SK-N-SH treated with all-trans-retinoic acid at 6 μM for 48 hours (cell line): Measurements from ENCODE around the gene PPP5C.

Source experiments
- ARNTL ChIP-seq: fragments of 450-650 bp; formaldehyde crosslinking; IDR thresholded peaks from 2 replicates; pipeline ENCODE4 v1.5.0; 2020; ENCODE audit warnings: low read depth, mild to moderate bottlenecking, moderate library complexity, borderline replicate concordance
- CREB5 ChIP-seq: fragments of 250-450 bp; sonication (Bioruptor Pico); IDR thresholded peaks from 2 replicates; pipeline ENCODE4 v1.5.1; 2020; ENCODE audit warnings: low read depth, mild to moderate bottlenecking, moderate library complexity
- CSDC2 ChIP-seq: fragments of 250-450 bp; sonication (Bioruptor Pico); IDR thresholded peaks from 2 replicates; pipeline ENCODE4 v1.5.0; 2020; ENCODE audit warnings: mild to moderate bottlenecking, moderate library complexity
- CSRNP3 ChIP-seq: fragments of 250-450 bp; sonication (Bioruptor Pico); IDR thresholded peaks from 2 replicates; pipeline ENCODE4 v1.5.1; 2021; ENCODE audit warnings: mild to moderate bottlenecking, moderate library complexity
- ISL1 ChIP-seq: fragments of 250-450 bp; sonication (Bioruptor Pico); IDR thresholded peaks from 2 replicates; pipeline ENCODE4 v2.1.2; 2022; ENCODE audit warnings: mild to moderate bottlenecking, moderate library complexity
- OSR1 ChIP-seq: fragments of 250-450 bp; sonication (Bioruptor Pico); IDR thresholded peaks from 2 replicates; pipeline ENCODE4 v1.8.0; 2022; ENCODE audit warnings: moderate library complexity, mild to moderate bottlenecking, inconsistent platforms
- PATZ1 ChIP-seq: fragments of 250-450 bp; sonication (Bioruptor Pico); IDR thresholded peaks from 2 replicates; pipeline ENCODE4 v1.8.0; 2020; ENCODE audit warnings: mild to moderate bottlenecking, moderate library complexity, borderline replicate concordance
- POU6F1 ChIP-seq: fragments of 250-450 bp; sonication (Bioruptor Pico); IDR thresholded peaks from 2 replicates; pipeline ENCODE4 v1.8.0; 2021; ENCODE audit warnings: low read depth, mild to moderate bottlenecking, moderate library complexity, borderline replicate concordance
- PPARA ChIP-seq: fragments of 250-450 bp; sonication (Bioruptor Pico); IDR thresholded peaks from 2 replicates; pipeline ENCODE4 v1.5.0; 2020; ENCODE audit warnings: mild to moderate bottlenecking, borderline replicate concordance
- TCF4 ChIP-seq: fragments of 250-450 bp; sonication (Bioruptor Pico); IDR thresholded peaks from 2 replicates; pipeline ENCODE4 v1.8.0; 2021; ENCODE audit warnings: mild to moderate bottlenecking, moderate library complexity, borderline replicate concordance
- TOX ChIP-seq: fragments of 250-450 bp; sonication (Bioruptor Pico); IDR thresholded peaks from 2 replicates; pipeline ENCODE4 v1.8.0; 2021; ENCODE audit warnings: mild to moderate bottlenecking, moderate library complexity, borderline replicate concordance
- ZFP30 ChIP-seq: fragments of 450-650 bp; formaldehyde crosslinking; IDR thresholded peaks from 2 replicates; pipeline ENCODE4 v1.5.0; 2022; ENCODE audit warnings: mild to moderate bottlenecking, moderate library complexity

- TF ChIP-seq CREB5 (no peak), TCF4 (CRISPR knock-in tag) (no peak), ARNTL (no peak), CSDC2 (CRISPR knock-in tag) (no peak), ISL1 (CRISPR knock-in tag) (no peak), PATZ1 (CRISPR knock-in tag) (no peak), ZFP30 (CRISPR knock-in tag) (no peak), CSRNP3 (CRISPR knock-in tag) (no peak), POU6F1 (CRISPR knock-in tag) (no peak), OSR1 (CRISPR knock-in tag) (no peak), TOX (CRISPR knock-in tag) (no peak), PPARA (no peak)
Measured at GRCh38 chr19:46420056-46420455, 73.2 kb downstream of the PPP5C start.
